CD4-positive, alpha-beta T cell (primary cell): ENCODE results near the gene HLA-DQA2. TPM values are rescaled to one million over a fixed set of nuclear protein-coding genes. Genes with fewer than 3 reads are reported as not detected.

Experiments
- ATAC-seq: fragments of 200-7000 bp; cut with Tn5 transposase; one replicate; pipeline ENCODE4 v1.10.0; 2022; ENCODE audit warnings: mild to moderate bottlenecking; ENCODE audit not compliant: poor library complexity
- CTCF ChIA-PET: fragments of 350-600 bp; sonication (Branson Sonifier 250); formaldehyde crosslinking; loops from one replicate; lab custom pipeline; 2021; ENCODE audit warnings: antibody characterized with exemption, inconsistent platforms; lab: Charles Lee
- POLR2A ChIA-PET: fragments of 350-600 bp; sonication (Branson Sonifier 250); formaldehyde crosslinking; loops from one replicate; lab custom pipeline; 2021; ENCODE audit warnings: antibody characterized with exemption, inconsistent platforms; lab: Charles Lee
- DNase-seq, 14 experiments: peaks; one replicate each; pipeline ENCODE4 v3.0.0-alpha.2; 2013 to 2020; ENCODE audit warnings: mixed read lengths in 2 of 14
- H3K27ac ChIP-seq, 2 donors: one replicate each; pipeline versions ENCODE4 v1.5.1 to v1.7.0; 2013; ENCODE audit warnings: low read length in 2 of 2, low read depth in 1 of 2, mild to moderate bottlenecking in 1 of 2
- H3K27me3 ChIP-seq, 2 experiments: 1 replicate in 1 of 2; 2 replicates in 1 of 2; pipeline versions ENCODE4 v1.6.1 to v1.7.0; 2013; ENCODE audit warnings: low read length in 2 of 2, control low read depth in 1 of 2, mild to moderate bottlenecking in 1 of 2, moderate library complexity in 1 of 2; ENCODE audit not compliant: insufficient read depth in 2 of 2, control insufficient read depth in 1 of 2
- H3K36me3 ChIP-seq: one replicate; pipeline ENCODE4 v1.6.1; 2013; ENCODE audit warnings: low read length, control low read depth; ENCODE audit not compliant: insufficient read depth
- H3K4me1 ChIP-seq: one replicate; pipeline ENCODE4 v1.6.1; 2013; ENCODE audit warnings: low read length, control low read depth; ENCODE audit not compliant: insufficient read depth
- H3K4me3 ChIP-seq: one replicate; pipeline ENCODE4 v1.5.1; 2013; ENCODE audit warnings: mild to moderate bottlenecking, low read length, moderate library complexity
- H3K9me3 ChIP-seq, 2 experiments: 1 replicate in 1 of 2; 2 replicates in 1 of 2; pipeline versions ENCODE4 v1.6.1 to v1.7.0; 2013; ENCODE audit warnings: low read length in 2 of 2, mild to moderate bottlenecking in 2 of 2, control low read depth in 1 of 2, moderate library complexity in 1 of 2; ENCODE audit not compliant: control insufficient read depth in 1 of 2, insufficient read depth in 1 of 2
- H3K27ac Mint-ChIP-seq: one replicate; pipeline ENCODE4 v1.8.0; 2020; ENCODE audit warnings: mixed read lengths
- H3K27me3 Mint-ChIP-seq: one replicate; pipeline ENCODE4 v1.8.0; 2021; ENCODE audit warnings: mixed read lengths
- H3K36me3 Mint-ChIP-seq: one replicate; pipeline ENCODE4 v1.8.0; 2021; ENCODE audit warnings: low read depth, mixed read lengths
- H3K4me1 Mint-ChIP-seq: one replicate; pipeline ENCODE4 v1.8.0; 2021; ENCODE audit warnings: low read depth, mixed read lengths
- H3K4me3 Mint-ChIP-seq: one replicate; pipeline ENCODE4 v1.8.0; 2020; ENCODE audit warnings: mild to moderate bottlenecking, mixed read lengths
- H3K9me3 Mint-ChIP-seq: one replicate; pipeline ENCODE4 v1.8.0; 2020; ENCODE audit warnings: mixed read lengths
- CTCF ChIP-seq: fragments of 200-600 bp; IDR thresholded peaks from one replicate; pipeline ENCODE4 v1.8.0; 2022; ENCODE audit warnings: antibody characterized with exemption, mild to moderate bottlenecking
- intact Hi-C, 2 experiments: fragments of 100-400 bp; cut with DNase I in 1 of 2; cut with micrococcal nuclease in 1 of 2; formaldehyde crosslinking; loops; one replicate each; pipeline versions ENCODE4 v1.15.1 to v1.9.0; 2023 to 2025; cut with DNase I, micrococcal nuclease
- polyA plus RNA-seq, 2 donors: library from polyadenylated mRNA; unstranded; fragments of 120-200 nt; gene quantifications; one replicate each; pipeline ENCODE4 v1.2.1, GENCODE V29; 2013
- total RNA-seq, 174 experiments: library from RNA in 2 of 174; stranded (reverse) in 2 of 174; gene quantifications; one replicate each; pipeline ENCODE4 v1.2.3 and lab custom pipeline; 2021 to 2026

HLA-DQA2 gene
- total RNA-seq: 1 to 10 TPM in 1 of 2 experiments, under 1 TPM in 1; 0.71 to 1.1 TPM
- 10.2 TPM for polyA plus RNA-seq (2013, experiment 1 of 2)
- polyA plus RNA-seq (2013, experiment 2 of 2): 2.0 TPM
- total RNA-seq (lab: John Stamatoyannopoulos, UW): 0 to 2.7 (median 0.36) reads per million in 172 experiments

GRCh38 chr6:32741031-32741960 lies at the start of gene HLA-DQA2:
Gene HLA-DQA2, plus strand, starts transcription at chr6:32741391. Its CDS starts 53 bp downstream, at chr6:32741444.
- CTCF ChIA-PET: interaction anchor here (1.0 to 1.4 kb wide), 2 partner anchors 45 to 326 kb away, joined by 3 read pairs; no protein-coding TSS in a partner anchor
- Histone ChIP-seq H3K36me3 (no peaks in the 10 kb centered on the region), H3K4me3 (no peak within 1 kb of the TSS), H3K9me3 (no peaks in the 10 kb centered on the region), H3K27ac (no peak within 1 kb of the TSS), H3K27me3 (peaks cover 5 to 6% of the 10 kb centered on the region in 2 experiments), H3K4me1 (no peaks in the 10 kb centered on the region)
- Mint-ChIP-seq H3K27ac (no peak within 1 kb of the TSS), H3K9me3 (no peaks in the 10 kb centered on the region), H3K4me1 (no peaks in the 10 kb centered on the region), H3K36me3 (no peaks in the 10 kb centered on the region), H3K4me3 (no peak within 1 kb of the TSS), H3K27me3 (peaks cover 72% of the 10 kb centered on the region)
- intact Hi-C loops: no loop called here
- ATAC-seq: no peak
- POLR2A ChIA-PET: no interaction called here
- TF ChIP-seq CTCF: no peak
- peak in 1 of 14 experiments; percentile 16 for DNase-seq

- peak; percentile 94 for ATAC-seq
- Mint-ChIP-seq H3K4me1 (peaks cover 20% of the 10 kb centered on the region), H3K9me3 (no peaks in the 10 kb centered on the region), H3K27me3 (peaks cover 43% of the 10 kb centered on the region), H3K4me3 (no peak overlapping the region), H3K27ac (no peak overlapping the region), H3K36me3 (no peaks in the 10 kb centered on the region)
- Histone ChIP-seq H3K27ac (no peak overlapping the region), H3K9me3 (no peaks in the 10 kb centered on the region), H3K36me3 (no peaks in the 10 kb centered on the region), H3K27me3 (no peaks in the 10 kb centered on the region), H3K4me1 (no peaks in the 10 kb centered on the region), H3K4me3 (no peak overlapping the region)
- intact Hi-C loops: loop anchor here (1.0 to 2.0 kb wide), 4 partner anchors 69 to 277 kb away; no protein-coding TSS in a partner anchor
- TF ChIP-seq CTCF: peak; percentile 84
- CTCF ChIA-PET: interaction anchor here (0.7 to 1.6 kb wide), 8 partner anchors 9 to 278 kb away, joined by 3 to 14 read pairs (median 4); partner anchors contain the start of gene HLA-DQB1
- peak in 13 of 14 experiments; percentile 32 to 80 (median 48) for DNase-seq
- POLR2A ChIA-PET: interaction anchor here (0.8 to 1.7 kb wide), 5 partner anchors 26 to 280 kb away, joined by 3 to 8 read pairs (median 3); partner anchors contain the start of gene HLA-DQB1
Measured at GRCh38 chr6:32692019-32692418, 49.2 kb upstream of the HLA-DQA2 start.

GRCh38 chr6:32697031-32697430 lies 44.2 kb upstream of the HLA-DQA2 start:
- H3K36me3 ChIP-seq: no peaks in the 10 kb centered on the region
- intact Hi-C loops: no loop called here
- ChIA-PET CTCF (interaction anchor here (1.4 kb wide), 1 partner anchor 171 kb away, joined by 3 read pairs; no protein-coding TSS in a partner anchor), POLR2A (no interaction called here)
- peaks cover 3% of the 10 kb centered on the region for H3K4me1 ChIP-seq
- Mint-ChIP-seq H3K4me1 (peaks cover 2% of the 10 kb centered on the region), H3K4me3 (no peak overlapping the region), H3K36me3 (no peaks in the 10 kb centered on the region), H3K27me3 (peaks cover 67% of the 10 kb centered on the region), H3K9me3 (no peaks in the 10 kb centered on the region), H3K27ac (no peak overlapping the region)
- peaks cover 4 to 8% of the 10 kb centered on the region in 2 experiments for H3K27me3 ChIP-seq
- H3K9me3 ChIP-seq: no peaks in the 10 kb centered on the region
- DNase-seq (no peak), ATAC-seq (no peak)
- H3K4me3 ChIP-seq: no peak overlapping the region
- TF ChIP-seq CTCF: no peak
- no peak overlapping the region for H3K27ac ChIP-seq
